WERI-Rb-1 (cell line): ENCODE data around the gene RIN1.

Experiments used
- DNase-seq: peaks from one replicate; pipeline ENCODE4 v3.0.0-alpha.2; 2020
- H3K27ac ChIP-seq: fragments of 250-450 bp; sonication (Bioruptor Pico); 2 replicates; pipeline ENCODE4 v1.5.1; 2020; ENCODE audit warnings: mild to moderate bottlenecking, moderate library complexity
- H3K27me3 ChIP-seq: fragments of 250-450 bp; sonication (Bioruptor Pico); 2 replicates; pipeline ENCODE4 v1.5.1; 2021; ENCODE audit warnings: mild to moderate bottlenecking, low read depth, moderate library complexity; ENCODE audit not compliant: insufficient read depth, severe bottlenecking
- H3K36me3 ChIP-seq: fragments of 250-450 bp; sonication (Bioruptor Pico); 2 replicates; pipeline ENCODE4 v1.5.1; 2020; ENCODE audit warnings: mild to moderate bottlenecking, moderate library complexity
- H3K4me3 ChIP-seq: 2 replicates; pipeline ENCODE4 v1.5.1; 2011; ENCODE audit warnings: low read depth, mild to moderate bottlenecking, control low read depth, low read length
- H3K9me3 ChIP-seq: fragments of 250-450 bp; sonication (Bioruptor Pico); 2 replicates; pipeline ENCODE4 v1.5.1; 2021; ENCODE audit warnings: mild to moderate bottlenecking, moderate library complexity; ENCODE audit not compliant: severe bottlenecking
- CTCF ChIP-seq: IDR thresholded peaks from 2 replicates; pipeline ENCODE4 v1.5.1; 2011; ENCODE audit warnings: low read depth, mild to moderate bottlenecking, control low read depth, inconsistent platforms, low read length

RIN1 gene

DNA sequence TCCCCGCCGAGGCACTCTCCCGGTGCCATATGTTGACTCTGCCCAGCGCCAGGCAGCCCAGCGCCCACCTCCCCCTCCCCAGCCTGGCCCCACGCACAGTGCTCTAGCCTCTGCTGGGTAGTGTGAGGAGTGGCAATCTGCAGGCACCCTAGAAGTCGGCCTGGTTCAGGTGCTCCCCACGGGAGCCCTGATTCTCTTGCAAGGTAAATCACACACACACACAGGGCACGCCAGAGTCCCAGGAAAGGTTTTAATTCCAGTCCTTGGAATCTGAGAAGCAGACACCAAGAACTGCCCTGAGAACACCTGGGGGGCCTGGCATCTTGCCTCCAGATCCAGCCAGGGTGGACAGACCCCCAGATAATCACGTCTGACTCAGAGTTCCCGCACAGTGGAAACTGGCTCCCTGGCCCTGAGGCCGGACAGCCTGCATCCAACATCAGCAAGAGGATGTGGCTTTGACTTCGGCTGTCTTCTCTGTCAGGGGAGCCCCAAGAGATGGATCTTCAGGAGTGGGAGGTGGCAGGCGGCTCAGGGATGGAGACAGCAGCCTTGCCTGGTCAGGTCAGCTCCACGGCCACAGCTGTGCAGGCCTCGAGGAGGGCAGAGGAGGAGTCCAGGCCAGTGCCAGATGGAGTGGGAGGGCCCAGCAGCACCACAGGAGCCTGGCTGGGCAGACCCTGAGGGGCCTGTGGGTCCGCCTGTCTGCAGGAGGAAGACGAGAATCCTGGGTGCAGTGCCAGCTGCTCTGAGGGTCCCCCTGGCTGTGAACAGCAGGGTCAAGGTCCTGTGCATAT is 1.1 kb upstream of the RIN1 start:
- Histone ChIP-seq H3K36me3 (peaks cover 24% of the 10 kb centered on the region), H3K27ac (peak overlapping the region; percentile 85), H3K27me3 (no peaks in the 10 kb centered on the region), H3K4me3 (no peak overlapping the region), H3K9me3 (no peaks in the 10 kb centered on the region)
- TF ChIP-seq CTCF: no peak
- DNase-seq: peak; percentile 86

DNA sequence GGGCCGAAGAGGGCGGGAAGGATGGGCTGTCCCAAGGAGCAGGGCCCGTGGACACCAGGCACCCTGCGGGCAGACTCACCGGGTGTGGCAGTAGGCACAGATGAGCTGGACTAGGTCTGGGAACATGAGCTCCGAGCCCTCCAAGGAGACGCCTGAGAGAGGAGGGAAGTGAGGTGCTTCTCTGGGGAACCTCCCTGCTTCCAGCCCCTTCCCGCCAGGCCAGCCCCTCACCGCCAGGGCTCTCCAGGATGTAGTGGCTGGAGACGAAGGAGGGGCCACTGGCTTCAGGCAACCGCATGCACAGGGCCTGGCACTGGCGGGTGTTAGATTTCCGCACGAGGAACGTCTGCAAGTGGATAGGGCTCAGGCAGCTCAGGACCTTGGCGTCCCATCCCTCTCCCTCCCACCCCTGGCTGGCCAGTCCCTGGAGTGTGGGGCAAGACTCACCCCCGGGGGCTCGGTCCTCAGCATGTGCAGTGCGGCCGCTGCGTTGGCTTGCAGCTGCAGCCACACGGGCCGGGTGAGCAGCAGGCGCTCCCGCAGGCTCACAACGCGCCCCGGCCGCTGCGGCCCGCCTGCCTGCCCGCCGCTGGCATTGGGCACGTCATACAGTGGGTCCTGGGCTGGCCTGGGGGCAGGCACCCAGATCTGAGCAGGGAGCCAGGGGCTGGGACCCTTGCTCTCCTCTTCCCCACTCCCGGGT is 552 bp downstream of the RIN1 start:
- Histone ChIP-seq H3K27me3 (no peaks in the 10 kb centered on the region), H3K27ac (no peak overlapping the region; the same call in 1 of the 2 replicates), H3K4me3 (no peak overlapping the region), H3K9me3 (no peaks in the 10 kb centered on the region), H3K36me3 (peaks cover 15% of the 10 kb centered on the region)
- no peak for TF ChIP-seq CTCF
- DNase-seq: no peak

- H3K4me3 ChIP-seq: no peak overlapping the region
- no peaks in the 10 kb centered on the region for H3K27me3 ChIP-seq
- peaks cover 15% of the 10 kb centered on the region for H3K36me3 ChIP-seq
- H3K9me3 ChIP-seq: no peaks in the 10 kb centered on the region
- no peak for TF ChIP-seq CTCF
- H3K27ac ChIP-seq: no peak overlapping the region
- DNase-seq: no peak
These were observed 1.4 kb downstream of the RIN1 start for GRCh38 chr11:66334605-66335442.

DNA sequence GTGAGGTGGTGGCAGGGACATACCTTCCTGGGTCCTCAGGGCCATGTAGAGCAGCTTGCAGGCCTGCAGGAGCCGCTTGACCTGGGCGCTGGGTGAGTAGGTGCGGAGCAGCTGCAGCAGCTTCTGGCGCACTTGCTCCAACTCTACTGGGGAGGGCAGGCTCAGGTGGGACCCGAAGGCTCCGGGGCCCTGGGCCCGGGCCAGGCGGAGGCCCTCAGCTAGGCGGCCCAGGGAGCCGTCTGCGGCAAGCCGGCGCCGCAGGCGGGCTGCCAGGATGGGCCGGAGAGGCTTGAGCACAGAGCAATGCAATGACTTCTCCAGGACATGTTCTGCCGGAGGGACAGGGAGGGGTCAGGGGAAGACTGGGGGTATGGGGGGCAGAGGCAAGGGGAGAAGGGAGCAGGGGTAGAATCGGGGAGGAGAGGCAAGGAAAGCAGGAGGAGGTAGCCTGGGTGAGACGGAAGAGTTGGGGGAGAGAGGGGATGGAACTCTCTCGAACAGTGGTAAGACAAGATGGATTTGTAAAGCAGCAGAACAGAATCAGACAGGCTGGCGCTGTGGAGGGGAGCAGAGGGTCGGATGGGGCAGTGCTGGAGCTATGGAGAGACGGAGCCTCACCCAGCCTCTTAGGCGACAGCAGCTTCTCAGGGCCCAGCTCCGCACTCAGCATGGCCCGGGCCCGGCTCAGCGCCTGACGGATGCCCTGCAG is 2.2 kb downstream of the RIN1 start:
- Histone ChIP-seq H3K27ac (no peak overlapping the region), H3K36me3 (peaks cover 12% of the 10 kb centered on the region), H3K4me3 (no peak overlapping the region), H3K9me3 (no peaks in the 10 kb centered on the region), H3K27me3 (no peaks in the 10 kb centered on the region)
- no peak for DNase-seq
- TF ChIP-seq CTCF: no peak

DNA sequence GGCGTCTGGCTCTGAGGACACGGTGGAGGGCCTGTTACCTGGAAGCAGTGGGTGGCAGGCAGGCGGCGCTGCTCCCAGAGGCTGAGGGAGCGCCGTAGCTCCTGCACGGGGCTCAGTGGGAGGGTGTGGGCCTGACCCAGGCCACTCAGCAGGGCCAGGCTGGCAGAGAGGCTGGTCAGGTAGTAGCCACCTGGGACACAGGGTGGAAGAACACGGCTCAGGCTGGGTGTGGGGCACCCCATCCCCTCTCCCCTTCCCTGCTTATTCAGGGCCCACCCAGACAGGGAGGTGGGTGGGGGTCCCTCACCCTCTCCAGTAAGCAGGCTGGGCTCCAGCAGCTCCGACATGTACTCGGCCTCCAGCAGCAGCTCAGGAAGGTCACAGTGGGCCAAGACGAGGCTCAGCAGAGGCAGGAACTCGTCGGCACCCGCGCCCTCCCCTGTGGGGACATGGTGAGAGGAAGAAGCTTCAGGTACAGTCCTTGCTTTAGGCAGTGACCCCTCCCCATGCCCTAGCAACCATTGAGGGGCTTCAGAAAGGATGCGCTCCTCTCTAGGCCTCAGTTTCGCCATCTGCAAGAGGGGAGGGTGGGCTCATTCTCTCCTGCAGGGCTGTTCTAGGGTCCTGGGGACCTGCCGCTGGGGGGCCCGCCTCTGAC is 2.9 kb downstream of the RIN1 start:
- TF ChIP-seq CTCF: no peak
- Histone ChIP-seq H3K9me3 (no peaks in the 10 kb centered on the region), H3K4me3 (no peak overlapping the region), H3K27ac (no peak overlapping the region), H3K36me3 (peaks cover 8% of the 10 kb centered on the region), H3K27me3 (no peaks in the 10 kb centered on the region)
- no peak for DNase-seq
